GM12892 (cell line): ENCODE results near the gene CCDC148.

ENCODE experiments used
- POLR2A ChIP-seq: IDR thresholded peaks from 2 replicates; pipeline ENCODE4 v1.6.1; 2011; ENCODE audit warnings: low read depth, low read length, control low read depth
- POLR2AphosphoS5 ChIP-seq: IDR thresholded peaks from 2 replicates; pipeline ENCODE4 v1.6.1; 2011; ENCODE audit warnings: low read depth, low read length, control low read depth

DNA sequence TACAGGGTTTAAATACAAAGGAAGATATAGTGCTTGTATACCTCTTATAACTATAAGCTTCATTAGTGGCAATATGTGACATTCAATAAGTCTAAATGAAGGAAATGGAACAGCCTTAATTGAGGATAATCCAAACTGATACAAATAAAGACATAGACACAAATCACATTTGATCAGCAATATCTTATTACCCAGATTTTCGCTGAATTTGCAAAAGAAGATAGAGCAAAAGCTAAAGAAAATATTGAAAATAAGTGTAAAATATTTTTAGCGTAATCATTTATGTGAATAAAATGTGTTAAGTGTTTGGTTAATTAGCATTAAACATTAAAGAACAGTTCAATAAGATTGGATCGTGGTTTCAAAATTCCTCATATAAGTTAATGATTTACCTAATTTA lies 51.2 kb downstream of the CCDC148 start:
- TF ChIP-seq POLR2AphosphoS5 (no peak), POLR2A (no peak)
